Raji (cell line): ENCODE results near the gene NSRP1.
A peak's percentile ranks its signal among the peaks of the same experiment; 100 is the strongest.

Experiments
- POLR2A ChIP-seq: IDR thresholded peaks from 2 replicates; pipeline ENCODE4 v1.6.1; 2011; ENCODE audit warnings: low read depth, low read length, control low read depth; ENCODE audit not compliant: insufficient read depth

Gene NSRP1

GRCh38 chr17:30116661-30117551 lies at the start of gene NSRP1:
Gene NSRP1, plus strand, starts transcription at chr17:30116816. Its CDS starts 28 bp downstream, at chr17:30116844.
- peak; percentile 99 for TF ChIP-seq POLR2A

GRCh38 chr17:30068465-30068864 lies 48.2 kb upstream of the NSRP1 start:
- TF ChIP-seq POLR2A = no peak

- no peak for TF ChIP-seq POLR2A
These were observed 42.4 kb upstream of the NSRP1 start for GRCh38 chr17:30074254-30074653.

GRCh38 chr17:30074730-30075129 lies 41.9 kb upstream of the NSRP1 start:
- TF ChIP-seq POLR2A = no peak

GRCh38 chr17:30082773-30083172 lies 33.8 kb upstream of the NSRP1 start:
- no peak for TF ChIP-seq POLR2A

GRCh38 chr17:30084788-30085187 lies 31.8 kb upstream of the NSRP1 start:
- TF ChIP-seq POLR2A = no peak

GRCh38 chr17:30086896-30087295 lies 29.7 kb upstream of the NSRP1 start:
- TF ChIP-seq POLR2A = no peak

GRCh38 chr17:30091121-30091670 lies 25.4 kb upstream of the NSRP1 start:
- TF ChIP-seq POLR2A = no peak

- no peak for TF ChIP-seq POLR2A
These were observed 24.8 kb upstream of the NSRP1 start for GRCh38 chr17:30091771-30092170.

GRCh38 chr17:30092886-30093285 lies 23.7 kb upstream of the NSRP1 start:
- TF ChIP-seq POLR2A = no peak

GRCh38 chr17:30093463-30094147 lies 23.0 kb upstream of the NSRP1 start:
- TF ChIP-seq POLR2A = no peak

- no peak for TF ChIP-seq POLR2A
These were observed 20.9 kb upstream of the NSRP1 start for GRCh38 chr17:30095507-30096244.

GRCh38 chr17:30101686-30102390 lies 14.8 kb upstream of the NSRP1 start:
- TF ChIP-seq POLR2A = no peak

GRCh38 chr17:30103921-30104320 lies 12.7 kb upstream of the NSRP1 start:
- no peak for TF ChIP-seq POLR2A
